GM18511 (cell line): ENCODE measurements around the gene RPN1.
"Not testable (repeated sequence)": the region's sequence is repeated elsewhere in the genome, so short reads cannot be mapped to it uniquely, and the experiment has no call there.

Experiments used
- ATAC-seq: cut with Tn5 transposase; IDR thresholded peaks from one replicate; pipeline ENCODE4 v1.9.1; 2021; ENCODE audit warnings: mild to moderate bottlenecking, moderate library complexity; ENCODE audit not compliant: unreplicated experiment

RPN1 gene

DNA sequence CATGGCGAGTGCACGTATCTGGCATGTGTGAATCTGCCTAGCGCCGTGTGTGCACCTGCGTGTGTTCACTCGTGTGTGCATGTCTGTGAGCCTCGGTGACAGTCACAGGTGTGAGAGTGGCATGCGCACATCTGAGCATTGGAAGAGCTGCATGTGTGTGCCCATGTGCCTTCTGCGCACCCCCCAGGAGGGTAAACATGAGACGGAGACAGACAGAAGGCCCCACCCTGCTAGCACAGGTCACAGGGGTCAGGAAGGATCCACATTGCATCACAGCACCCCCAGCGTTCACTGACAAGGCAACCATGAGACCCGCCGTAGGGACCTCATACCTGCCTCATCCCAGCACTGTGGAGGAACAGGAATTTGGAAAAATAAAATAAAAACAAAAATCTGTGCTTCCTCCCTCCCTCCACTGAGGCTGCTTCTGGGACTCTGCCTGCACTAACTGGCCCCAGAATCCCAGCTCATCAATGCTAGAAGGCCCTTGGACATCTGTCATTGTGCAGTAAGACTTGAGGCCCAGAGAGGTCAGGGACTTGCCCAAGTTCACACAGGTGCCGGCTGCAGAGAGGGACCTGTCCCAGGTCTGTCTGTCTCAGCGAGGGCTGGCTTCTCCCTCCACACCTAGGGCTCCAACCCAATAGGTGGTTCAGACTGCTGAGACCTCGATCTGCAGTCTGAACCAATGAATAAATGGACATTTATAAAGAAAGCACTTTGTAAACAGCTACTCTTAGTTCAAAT, 37.4 kb downstream of the RPN1 start:
- no peak for ATAC-seq

DNA sequence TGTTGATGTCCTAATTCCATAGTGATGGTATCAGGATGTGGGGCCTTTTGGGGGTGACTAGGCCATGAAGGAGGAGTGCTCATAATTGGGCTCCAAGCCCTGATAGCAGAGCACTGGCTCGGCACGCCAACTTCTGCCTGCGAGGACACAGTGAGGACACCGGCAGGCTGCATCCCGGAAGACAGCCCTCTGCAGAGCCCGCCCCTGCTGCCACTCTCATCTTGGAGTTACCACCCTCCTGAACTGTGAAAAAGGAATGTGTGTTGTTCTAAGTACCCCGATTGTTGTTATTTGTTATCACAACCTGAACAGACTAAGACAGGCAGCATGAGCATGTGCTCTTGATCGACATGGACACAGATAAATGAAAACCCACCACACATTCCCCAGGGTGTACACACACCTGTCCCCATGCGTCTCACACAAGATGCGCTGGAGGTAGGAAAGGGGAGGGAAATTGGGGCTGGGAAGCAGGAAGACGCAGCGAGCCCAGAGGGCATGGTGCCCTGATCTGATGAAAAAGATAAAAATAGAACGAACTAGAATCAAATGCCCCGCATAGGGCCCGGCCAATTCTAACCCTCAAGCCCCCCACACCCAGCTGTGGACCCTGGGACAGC, 40.1 kb downstream of the RPN1 start:
- no peak for ATAC-seq

DNA sequence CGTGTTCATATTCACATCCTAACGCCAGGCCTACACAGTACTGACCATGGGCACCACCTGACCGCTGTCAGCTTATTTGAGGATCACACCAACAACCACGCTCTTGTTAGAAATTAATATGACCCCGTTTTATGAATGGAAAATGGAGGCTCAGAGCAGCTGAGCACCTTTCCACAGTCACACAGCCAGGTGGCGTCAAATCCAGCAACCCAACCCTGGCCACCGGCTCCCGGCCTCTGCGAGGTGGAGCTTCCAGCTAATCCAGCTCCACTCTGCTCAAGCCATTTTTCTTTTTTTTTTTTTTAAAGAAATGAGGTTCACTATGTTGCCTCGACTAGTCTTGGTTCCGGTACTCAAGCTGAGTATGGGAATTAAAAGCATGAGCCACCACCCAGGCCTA, 41.3 kb downstream of the RPN1 start:
- ATAC-seq = no peak

DNA sequence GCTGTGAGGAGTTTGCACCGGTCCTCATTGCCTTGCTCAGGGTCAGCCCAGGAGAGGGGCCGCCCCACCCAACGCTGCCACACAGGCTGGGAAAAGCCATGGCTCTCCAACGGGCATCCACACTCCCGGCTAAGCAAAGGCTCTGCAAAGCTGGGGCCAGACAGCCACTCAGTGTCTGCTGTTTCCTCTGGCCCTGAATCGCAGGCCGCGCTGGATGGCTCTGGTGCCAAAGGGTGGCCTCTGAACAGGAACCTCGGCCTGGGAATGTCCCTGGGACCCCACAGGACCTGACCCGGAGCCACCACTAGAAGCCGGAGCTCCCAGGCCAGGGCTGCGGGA, 42.9 kb downstream of the RPN1 start:
- ATAC-seq = no peak

DNA sequence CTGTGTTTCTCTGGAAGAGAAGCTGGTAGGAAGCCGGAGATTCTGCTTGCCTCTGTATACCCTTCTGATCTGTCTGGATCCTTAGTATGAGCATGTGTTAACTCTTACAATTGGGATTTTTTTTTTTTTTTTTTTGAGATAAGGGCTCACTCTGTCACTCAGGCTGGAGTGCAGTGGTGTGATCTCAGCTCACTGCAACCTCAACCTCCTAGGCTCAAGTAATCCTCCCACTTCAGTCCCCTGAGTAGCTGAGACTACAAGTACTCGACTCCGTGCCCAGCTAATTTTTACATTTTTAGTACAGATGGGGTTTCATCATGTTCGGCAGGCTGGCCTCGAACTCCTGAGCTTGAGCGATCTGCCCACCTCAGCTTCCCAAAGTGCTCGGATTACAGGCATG, 44.5 kb downstream of the RPN1 start:
- no peak for ATAC-seq

DNA sequence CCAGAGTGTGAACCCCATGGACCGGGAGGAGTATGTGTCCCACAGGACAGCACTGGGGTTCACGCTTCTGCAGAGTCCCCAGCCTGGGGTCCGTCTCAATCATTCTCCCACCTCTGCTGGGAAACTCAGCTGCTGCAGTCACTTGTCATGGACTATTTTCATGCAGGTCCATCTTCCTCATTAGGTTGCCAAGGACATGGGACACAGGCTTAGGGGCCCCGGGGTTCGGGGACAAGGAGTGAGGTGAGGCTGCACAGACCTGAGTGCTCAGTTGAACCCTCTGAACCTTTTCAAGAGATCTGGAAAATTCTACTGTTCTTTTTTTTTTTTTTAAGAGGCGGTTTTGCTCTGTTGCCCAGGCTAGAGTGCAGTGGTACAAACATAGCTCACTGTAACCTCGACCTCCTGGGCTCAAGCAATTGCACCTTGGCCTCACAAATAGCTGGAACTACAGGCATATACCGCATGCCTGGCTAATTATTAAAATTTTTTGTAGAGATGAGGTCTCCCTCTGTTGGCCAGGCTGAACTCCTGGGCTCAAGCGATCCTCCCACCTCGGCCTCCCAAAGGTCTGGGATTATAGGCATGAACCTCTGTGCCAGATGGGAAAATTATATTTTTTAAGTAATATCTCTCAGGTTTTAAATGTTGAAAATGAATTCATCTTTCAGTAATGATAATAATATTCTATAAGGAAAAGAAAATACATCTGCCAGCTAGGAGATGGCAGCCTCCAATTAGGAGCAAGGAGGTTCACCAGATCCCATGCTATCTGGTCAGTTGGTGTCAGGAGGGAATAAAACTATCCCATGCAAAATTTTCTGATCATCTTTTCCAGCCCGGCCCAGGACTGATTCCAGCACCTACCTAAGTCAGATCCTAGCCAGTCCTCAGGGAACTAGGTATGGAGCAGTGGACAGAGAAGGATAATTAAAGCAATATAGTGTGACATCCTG, 45.2 kb downstream of the RPN1 start:
- ATAC-seq = no peak

DNA sequence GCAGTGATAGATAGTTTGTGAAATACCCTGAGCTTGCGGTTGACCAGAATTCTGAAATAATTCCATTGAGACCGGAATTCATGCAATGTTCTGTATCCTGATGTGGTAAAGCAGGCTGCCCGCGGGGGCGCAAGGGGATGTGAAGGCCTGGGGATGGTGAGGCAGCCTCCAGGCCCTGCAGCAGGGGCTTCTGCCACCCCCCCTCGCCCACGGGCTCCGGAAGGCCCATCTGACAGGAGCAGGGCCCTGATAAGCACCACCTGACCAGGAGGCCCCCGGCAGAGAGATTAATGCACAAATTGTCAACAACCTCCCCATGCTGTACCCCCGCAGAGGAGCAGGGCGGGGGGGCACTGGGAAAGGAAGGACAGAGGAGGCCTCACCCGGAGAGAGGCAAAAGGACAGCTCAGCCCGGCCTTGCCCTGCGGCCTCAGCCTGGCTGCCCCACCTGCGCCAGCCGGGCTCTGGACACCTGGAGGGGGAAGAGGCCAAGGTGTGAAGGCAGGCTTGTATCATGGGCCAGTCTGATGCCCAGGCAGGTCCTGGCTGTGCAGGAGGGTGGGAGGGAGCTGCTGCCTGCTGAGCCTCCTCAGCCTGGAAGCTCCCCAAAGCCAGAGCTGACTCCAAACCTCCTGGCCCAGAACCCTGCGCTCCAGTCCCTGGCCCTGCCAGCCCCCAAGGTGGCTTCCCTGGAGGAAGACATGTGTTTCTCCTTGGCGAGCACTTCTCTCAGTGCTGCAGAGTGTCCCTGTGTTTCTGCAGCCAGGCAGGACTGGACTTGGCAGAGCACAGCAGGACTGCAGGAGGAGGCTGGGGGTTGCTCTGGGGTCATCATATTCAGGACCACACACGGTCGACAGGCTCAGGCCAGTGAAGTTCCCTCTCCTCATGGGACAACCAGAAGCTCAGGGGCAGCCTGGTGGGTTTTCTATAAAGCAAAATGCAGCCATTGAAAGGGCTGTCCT, 46.5 kb downstream of the RPN1 start:
- no peak for ATAC-seq

DNA sequence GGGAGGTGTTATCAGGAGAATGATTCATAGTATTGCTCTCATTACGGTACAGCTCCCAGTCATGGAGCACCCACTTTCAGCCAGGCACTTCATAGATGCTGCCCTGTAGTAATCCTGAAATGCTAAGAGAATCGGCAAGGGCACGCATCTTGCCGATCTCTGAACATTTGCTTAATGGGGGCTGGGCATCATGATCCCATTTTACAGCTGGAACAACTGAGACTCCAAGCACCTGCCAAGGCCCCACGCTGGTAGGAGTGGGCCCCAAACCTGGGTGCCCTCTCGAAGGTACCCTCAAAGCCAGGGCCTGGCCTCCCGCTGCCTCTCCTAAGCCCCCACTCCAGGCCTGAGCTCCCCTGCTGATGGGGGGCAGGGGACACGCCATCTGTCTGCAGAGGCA, 47.3 kb downstream of the RPN1 start:
- no peak for ATAC-seq

DNA sequence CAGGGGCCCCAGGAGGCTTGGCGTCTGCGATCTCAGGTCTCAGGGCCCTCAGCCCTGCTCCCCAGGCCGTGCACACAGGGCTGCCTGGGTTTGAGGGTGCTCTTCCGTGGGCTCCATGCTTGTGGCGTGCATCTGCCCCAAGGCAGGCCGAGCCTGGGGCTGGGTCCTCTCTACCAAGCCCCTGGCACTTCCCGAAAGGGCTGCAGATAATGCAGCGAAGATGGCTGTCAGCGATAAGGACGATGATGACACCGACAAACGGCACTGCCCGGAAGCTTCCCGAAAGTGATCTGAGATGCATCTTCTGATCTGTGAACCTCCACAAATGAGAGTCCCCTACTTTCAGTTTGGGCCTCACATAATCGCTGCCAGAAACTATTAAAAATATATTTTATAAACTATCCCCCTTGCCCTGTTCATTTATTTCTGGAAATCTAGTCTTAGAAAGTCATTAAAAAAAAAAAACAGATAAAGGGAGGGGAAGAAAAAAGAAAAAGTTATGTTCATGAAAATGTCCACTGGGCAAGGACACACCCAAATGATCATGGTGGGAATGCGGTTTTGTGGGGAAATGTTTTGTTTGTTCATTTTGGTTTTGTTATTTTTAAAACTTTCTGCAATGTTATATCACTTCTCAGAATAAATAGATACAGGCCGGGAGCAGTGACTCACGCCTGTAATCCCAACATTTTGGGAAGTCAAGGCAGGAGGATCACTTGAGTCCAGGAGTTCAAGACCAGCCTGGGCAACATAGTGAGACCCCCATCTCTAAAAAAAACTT, 51.5 kb downstream of the RPN1 start:
- no peak for ATAC-seq

DNA sequence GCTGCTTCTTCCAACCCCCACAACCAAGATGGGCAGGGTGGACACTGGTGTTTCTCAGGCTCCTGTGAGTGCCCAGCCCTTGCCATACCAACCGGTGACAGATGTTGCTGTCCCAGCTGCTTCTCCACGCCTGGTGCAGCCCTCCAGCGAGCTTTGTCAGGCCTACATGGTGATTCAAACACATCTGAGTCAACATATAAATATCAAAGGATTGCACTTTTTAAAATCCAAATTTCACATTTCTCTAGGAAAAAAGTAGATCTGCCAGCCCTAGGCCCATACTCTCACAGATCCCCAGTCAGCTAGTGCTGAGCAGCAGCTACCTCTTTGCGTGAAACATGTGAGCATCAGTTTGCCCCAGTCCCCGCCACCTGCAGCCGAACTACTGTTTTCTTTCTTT, 52.7 kb downstream of the RPN1 start:
- no peak for ATAC-seq

DNA sequence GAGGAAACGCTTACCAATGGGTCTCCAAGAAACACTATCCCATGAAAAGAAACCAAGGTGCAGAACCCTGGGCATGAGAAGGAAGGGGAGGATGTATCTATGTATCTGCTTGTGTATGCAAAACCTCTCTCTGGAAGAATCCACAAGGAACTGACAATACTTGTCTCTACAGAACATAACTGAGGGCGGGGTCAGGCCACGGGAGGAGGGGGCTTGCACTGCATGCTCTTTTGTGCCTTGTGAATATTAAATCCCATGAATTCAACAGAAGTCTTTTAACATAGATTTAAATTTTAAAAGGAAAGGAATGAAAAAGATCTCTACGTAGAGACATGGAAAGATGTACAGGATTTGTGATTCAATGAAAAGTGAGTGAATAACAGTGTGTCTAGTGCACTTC, 57.8 kb downstream of the RPN1 start:
- ATAC-seq = no peak

DNA sequence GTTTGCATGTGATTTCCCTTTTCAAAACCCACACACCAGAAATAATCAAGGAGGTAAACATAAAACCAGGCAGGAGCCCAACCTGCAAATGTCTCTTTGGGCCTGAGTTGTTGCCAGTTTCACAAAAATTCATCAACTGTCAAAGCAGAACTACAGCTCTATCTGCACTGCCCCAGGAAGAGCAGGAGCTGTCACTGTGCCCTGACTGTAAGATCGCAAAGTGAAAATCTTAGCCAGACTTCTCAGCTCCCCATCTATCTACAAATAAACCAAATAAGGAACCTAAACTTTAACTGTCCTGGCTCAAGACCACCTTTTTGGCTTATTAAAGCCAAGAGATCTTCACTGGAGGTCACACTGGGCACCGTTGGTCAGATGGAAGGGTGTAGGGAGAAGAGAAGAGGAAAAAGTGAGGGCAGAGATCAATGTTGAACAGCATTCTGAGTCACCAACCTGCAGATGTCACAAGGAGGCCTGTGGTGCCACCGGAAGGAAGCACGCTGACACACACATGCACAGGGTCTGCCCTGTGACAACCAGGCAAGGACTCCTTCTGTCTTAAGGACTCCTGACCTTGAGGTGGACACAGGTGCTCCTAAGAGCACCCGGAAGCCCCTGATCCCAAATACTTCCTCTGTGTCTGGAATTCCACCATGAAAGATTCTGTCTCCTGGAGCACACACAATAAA, 58.7 kb downstream of the RPN1 start:
- ATAC-seq = no peak

DNA sequence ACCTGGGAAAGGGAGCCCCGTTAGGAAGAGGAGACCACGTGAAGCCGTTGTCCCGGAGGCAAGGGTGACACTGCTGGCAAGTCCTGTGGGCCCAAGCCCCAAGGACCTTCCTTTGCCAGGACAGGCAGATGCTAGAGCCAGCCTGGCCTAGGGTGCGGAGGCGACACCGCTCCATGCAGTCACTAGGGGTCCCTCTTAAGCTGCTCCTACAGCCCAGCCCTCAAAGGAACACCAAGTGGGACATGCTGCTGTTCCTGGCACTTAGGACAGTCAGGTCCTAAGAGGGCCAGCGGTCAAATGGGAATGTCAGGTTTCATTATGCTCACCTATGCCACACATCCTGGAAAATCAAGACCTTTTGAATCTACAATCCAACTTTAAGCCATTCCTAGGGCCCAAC, 59.7 kb downstream of the RPN1 start:
- no peak for ATAC-seq

DNA sequence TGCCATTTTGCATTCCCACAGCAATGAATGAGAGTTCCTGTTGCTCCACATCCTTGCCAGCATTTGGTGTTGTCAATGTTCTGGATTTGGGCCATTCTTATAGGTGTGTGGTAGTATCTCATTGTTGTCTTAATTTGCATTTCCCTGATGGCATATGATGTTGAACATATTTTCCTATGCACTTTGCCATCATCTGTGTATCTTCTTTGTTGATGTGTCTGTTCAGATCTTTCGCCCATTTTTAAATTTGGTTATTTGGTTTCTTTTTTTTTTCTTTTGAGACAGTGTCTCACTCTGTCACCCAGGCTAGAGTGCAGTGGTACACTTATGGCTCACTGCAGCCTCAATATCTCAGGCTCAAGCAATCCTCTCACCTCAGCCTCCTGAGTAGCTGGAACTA, 60.6 kb downstream of the RPN1 start:
- ATAC-seq = not testable (repeated sequence)

DNA sequence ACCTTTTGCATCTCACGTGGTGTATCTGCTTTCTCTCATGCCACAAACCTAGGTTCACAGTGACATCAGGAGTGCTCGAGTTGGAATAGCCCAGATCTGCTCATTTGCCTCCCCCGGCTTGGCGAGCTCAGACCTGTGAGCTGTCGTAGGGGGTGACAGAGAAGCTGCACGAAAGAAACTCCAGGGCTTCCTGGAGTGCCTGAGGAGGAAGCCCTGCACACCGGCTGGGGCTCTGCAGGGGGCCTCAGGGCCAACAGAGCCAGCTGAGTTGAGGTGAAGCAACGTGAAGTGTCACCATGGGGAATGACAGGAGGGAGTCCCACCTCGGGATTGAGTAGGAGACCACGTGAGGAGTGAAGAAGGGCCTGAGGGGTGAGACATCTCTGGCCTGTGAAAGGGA, 62.5 kb downstream of the RPN1 start:
- no peak for ATAC-seq

DNA sequence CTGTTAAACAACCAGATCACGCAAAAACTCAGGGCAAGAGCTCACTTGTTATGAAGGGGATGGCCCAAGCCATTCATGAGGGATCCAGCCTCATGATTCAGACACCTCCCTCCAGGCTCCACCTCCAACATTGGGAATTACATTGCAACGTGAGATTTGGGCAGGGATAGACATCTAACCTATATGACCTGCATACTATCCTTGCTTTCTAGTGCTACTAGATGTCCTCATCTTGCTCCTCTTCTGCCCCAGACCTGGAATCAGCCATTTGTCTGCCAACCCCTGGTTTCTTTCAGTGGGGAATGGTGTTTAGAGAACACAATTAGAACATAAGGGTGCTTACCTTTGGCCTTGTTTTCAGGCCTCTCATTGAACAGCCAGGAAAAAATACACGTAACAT, 63.2 kb downstream of the RPN1 start:
- no peak for ATAC-seq

DNA sequence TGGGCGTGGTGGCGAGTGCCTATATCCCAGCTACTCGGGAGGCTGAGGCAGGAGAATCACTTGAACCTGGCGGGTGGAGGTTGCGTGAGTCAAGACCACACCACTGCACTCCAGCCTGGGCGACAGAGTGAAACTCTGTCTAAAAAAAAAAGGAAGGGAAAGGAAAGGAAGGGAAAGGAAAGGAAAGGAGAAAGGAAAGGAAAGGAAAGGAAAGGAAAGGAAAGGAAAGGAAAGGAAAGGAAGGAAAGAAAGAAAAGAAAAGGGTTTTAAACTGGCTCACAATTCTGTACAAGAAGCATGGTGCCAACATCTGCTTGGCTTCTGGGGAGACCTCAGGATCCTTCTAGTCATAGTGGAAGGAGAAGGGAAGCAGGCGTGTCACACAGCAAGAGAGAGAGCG, 63.7 kb downstream of the RPN1 start:
- not testable (repeated sequence) for ATAC-seq

DNA sequence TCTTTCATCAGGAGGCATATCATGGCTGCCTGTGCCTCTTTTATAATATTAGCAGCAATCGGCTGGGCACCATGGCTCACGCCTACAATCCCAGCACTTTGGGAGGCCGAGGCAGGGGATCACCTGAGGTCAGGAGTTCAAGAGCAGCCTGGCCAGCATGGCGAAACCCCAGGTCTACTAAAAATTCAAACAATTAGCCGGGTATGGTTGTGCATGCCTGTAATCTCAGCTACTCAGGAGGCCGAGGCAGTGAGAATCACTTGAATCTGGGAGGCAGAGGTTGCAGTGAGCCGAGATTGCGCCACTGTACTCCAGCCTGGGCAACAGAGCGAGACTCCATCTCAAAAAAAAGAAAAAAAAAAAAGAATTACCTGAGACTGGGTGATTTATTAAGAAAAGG, 64.2 kb downstream of the RPN1 start:
- ATAC-seq = not testable (repeated sequence)

DNA sequence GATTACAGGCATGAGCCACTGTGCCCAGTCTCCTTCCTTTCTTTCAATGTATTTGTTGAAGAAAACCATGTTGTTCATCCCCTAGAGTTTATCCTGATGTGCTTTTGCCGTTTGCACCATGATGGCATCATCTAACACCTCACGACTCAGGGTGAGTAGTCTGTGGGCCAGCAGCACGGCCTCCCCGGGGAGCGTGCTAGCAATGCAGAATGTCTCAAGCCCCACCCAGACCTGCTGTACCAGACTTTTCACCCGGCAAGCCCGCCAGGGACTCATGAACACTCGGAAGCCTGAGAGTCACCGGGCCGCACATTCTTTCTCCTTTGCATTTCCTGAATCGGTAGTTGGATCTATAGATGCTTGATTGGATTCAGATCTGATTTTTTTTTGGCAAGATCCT, 64.6 kb downstream of the RPN1 start:
- ATAC-seq = no peak
